Common myeloid progenitor, CD34-positive (primary cell): Measurements from ENCODE around the gene HOXA6.
A peak's percentile ranks its signal among the peaks of the same experiment; 100 is the strongest.

ENCODE experiments used
- CTCF ChIA-PET: fragments of 350-600 bp; sonication (Branson Sonifier 250); formaldehyde crosslinking; loops from one replicate; lab custom pipeline; 2021; ENCODE audit warnings: antibody characterized with exemption; lab: Charles Lee
- POLR2A ChIA-PET: fragments of 350-600 bp; sonication (Branson Sonifier 250); formaldehyde crosslinking; loops from one replicate; lab custom pipeline; 2021; ENCODE audit warnings: antibody characterized with exemption; lab: Charles Lee
- DNase-seq, 3 donors: peaks; one replicate each; pipeline versions ENCODE4 v3.0.0 to v3.0.0-alpha.2; 2013
- H3K27ac ChIP-seq, 2 experiments: 1 replicate in 1 of 2; 2 replicates in 1 of 2; pipeline ENCODE4 v1.7.0; 2013; ENCODE audit warnings: inconsistent platforms in 2 of 2, low read length in 2 of 2, mild to moderate bottlenecking in 2 of 2, low read depth in 1 of 2, moderate library complexity in 1 of 2; ENCODE audit not compliant: severe bottlenecking in 2 of 2, insufficient read depth in 1 of 2, poor library complexity in 1 of 2
- H3K27me3 ChIP-seq, 5 experiments: replicated peaks in 2 of 5; 1 replicate in 3 of 5; 2 replicates in 2 of 5; pipeline versions ENCODE4 v1.6.1 to v1.7.0; 2013; ENCODE audit warnings: low read length in 4 of 5, mild to moderate bottlenecking in 2 of 5, moderate library complexity in 2 of 5, inconsistent platforms in 1 of 5; ENCODE audit not compliant: insufficient read depth in 5 of 5, control insufficient read depth in 4 of 5
- H3K36me3 ChIP-seq, 4 experiments: 1 replicate in 2 of 4; 2 replicates in 2 of 4; pipeline versions ENCODE4 v1.6.1 to v1.7.0; 2013; ENCODE audit warnings: low read length in 3 of 4, control low read depth in 1 of 4, mild to moderate bottlenecking in 1 of 4; ENCODE audit not compliant: control insufficient read depth in 4 of 4, insufficient read depth in 4 of 4
- H3K4me1 ChIP-seq, 4 experiments: 1 replicate in 3 of 4; 2 replicates in 1 of 4; pipeline versions ENCODE4 v1.6.1 to v1.7.1; 2013; ENCODE audit warnings: low read length in 3 of 4, mild to moderate bottlenecking in 3 of 4, control low read depth in 1 of 4, inconsistent platforms in 1 of 4, moderate library complexity in 1 of 4; ENCODE audit not compliant: control insufficient read depth in 4 of 4, insufficient read depth in 4 of 4; ENCODE audit errors: control extremely low read depth in 1 of 4
- H3K4me3 ChIP-seq, 7 experiments: 1 replicate in 4 of 7; 2 replicates in 3 of 7; pipeline versions ENCODE4 v1.5.1 to v1.7.0; 2013; ENCODE audit warnings: mild to moderate bottlenecking in 7 of 7, low read length in 6 of 7, moderate library complexity in 6 of 7, inconsistent platforms in 2 of 7, low read depth in 2 of 7, control low read depth in 1 of 7; ENCODE audit not compliant: insufficient read depth in 4 of 7, control insufficient read depth in 1 of 7; ENCODE audit errors: extremely low read depth in 1 of 7
- H3K9me3 ChIP-seq, 5 experiments: 1 replicate in 4 of 5; 2 replicates in 1 of 5; pipeline versions ENCODE4 v1.6.1 to v1.7.1; 2013; ENCODE audit warnings: low read length in 4 of 5, mild to moderate bottlenecking in 2 of 5, inconsistent platforms in 1 of 5, low read depth in 1 of 5, moderate library complexity in 1 of 5; ENCODE audit not compliant: control insufficient read depth in 4 of 5, insufficient read depth in 2 of 5; ENCODE audit errors: control extremely low read depth in 1 of 5
- WGBS: methylation state at CpG from one replicate; pipeline ENCODE4 v1.1.5; 2013; ENCODE audit not compliant: insufficient coverage; 5-methylcytosine and 5-hydroxymethylcytosine counted together

Gene HOXA6

DNA sequence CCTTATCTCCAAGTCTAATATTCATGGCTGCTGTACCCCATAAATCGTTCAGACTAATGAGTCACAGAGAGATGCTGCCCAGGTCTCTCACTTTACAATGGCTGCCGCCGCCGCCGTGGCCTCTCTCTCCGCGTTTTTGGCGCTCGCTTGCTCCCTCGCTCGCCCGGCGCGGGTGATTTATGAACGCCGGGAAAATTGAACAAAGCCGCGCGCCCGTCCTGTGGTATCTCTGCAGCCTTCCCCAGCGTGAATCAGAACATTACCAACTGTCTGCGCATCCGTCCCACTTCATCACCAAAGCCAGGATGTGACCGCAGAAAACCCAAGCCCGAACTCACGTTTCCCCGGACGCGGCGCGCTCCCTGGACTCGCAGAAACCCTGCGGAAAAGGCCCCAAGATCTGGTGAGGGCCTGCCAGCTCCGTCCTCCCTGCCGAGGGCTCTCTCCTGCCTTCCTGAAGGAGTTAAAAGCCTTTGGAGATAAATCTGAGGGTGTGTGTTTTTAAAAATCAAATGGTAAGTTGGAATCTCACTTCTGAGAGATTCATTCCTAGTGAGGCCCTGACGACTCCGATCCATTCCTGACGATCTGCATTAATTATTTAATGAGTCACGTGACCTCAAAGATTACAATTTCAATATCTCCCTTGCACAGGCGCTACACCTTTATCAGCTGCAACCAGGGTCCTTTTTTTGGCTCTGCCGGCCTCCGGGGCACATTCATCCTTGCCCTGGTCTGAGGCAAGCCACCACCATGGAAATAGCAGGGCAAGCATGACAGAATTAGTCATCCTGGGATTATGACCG is 23.3 kb downstream of the HOXA6 start:
- Histone ChIP-seq H3K4me1 (peaks cover 0 to 5% (median 0%) of the 10 kb centered on the region in 4 experiments), H3K27me3 (no peaks in the 10 kb centered on the region), H3K9me3 (no peaks in the 10 kb centered on the region), H3K27ac (no peak overlapping the region), H3K4me3 (no peak overlapping the region), H3K36me3 (peaks cover 8 to 94% (median 66%) of the 10 kb centered on the region in 4 experiments)
- WGBS, result 94% methylated on average over 36 of the region's 43 CpGs
- CTCF ChIA-PET, result no interaction called here
- DNase-seq, result no peak
- POLR2A ChIA-PET, result no interaction called here

GRCh38 chr7:27123477-27124053 is 24.0 kb downstream of the HOXA6 start:
- H3K4me1 ChIP-seq, result peaks cover 0 to 5% (median 0%) of the 10 kb centered on the region in 4 experiments
- no peak for DNase-seq
- CTCF ChIA-PET, result no interaction called here
- H3K27me3 ChIP-seq, result no peaks in the 10 kb centered on the region
- peaks cover 8 to 94% (median 66%) of the 10 kb centered on the region in 4 experiments for H3K36me3 ChIP-seq
- no peak overlapping the region for H3K27ac ChIP-seq
- no peaks in the 10 kb centered on the region for H3K9me3 ChIP-seq
- H3K4me3 ChIP-seq, result no peak overlapping the region
- WGBS, result 98% methylated on average over 15 of the region's 26 CpGs
- POLR2A ChIA-PET, result no interaction called here

DNA sequence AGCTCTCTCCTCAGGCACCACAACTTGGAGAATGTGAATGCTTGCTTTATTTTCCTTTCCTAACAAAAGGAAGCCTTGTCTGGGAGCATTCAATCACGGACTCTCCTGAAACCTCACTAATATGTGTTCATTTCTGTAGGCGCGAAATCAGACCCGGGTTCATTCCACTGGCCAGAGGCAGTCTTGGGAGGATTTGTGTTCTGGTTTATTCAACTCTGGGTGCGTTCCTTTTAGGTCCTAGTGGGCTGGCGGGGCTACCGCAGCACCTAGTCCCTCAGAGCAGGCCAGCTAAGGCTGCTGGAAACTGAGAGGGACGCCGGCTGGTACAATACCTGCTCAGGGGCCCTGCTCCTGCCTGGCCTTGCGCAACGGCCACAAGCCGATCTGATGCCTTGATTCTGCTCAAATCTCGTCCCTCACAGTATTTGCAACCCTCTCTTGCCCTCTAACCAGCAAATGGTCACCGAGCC is 24.5 kb downstream of the HOXA6 start:
- ChIA-PET POLR2A (interaction anchor here (0.6 kb wide), 1 partner anchor 11 kb away, joined by 4 read pairs; no protein-coding TSS in a partner anchor), CTCF (no interaction called here)
- Histone ChIP-seq H3K27ac (no peak overlapping the region), H3K36me3 (peaks cover 6 to 93% (median 67%) of the 10 kb centered on the region in 4 experiments), H3K4me1 (peaks cover 0 to 5% (median 0%) of the 10 kb centered on the region in 4 experiments), H3K4me3 (no peak overlapping the region), H3K9me3 (no peaks in the 10 kb centered on the region), H3K27me3 (no peaks in the 10 kb centered on the region)
- WGBS, result 91% methylated on average over 14 of the region's 14 CpGs
- DNase-seq, result no peak

DNA sequence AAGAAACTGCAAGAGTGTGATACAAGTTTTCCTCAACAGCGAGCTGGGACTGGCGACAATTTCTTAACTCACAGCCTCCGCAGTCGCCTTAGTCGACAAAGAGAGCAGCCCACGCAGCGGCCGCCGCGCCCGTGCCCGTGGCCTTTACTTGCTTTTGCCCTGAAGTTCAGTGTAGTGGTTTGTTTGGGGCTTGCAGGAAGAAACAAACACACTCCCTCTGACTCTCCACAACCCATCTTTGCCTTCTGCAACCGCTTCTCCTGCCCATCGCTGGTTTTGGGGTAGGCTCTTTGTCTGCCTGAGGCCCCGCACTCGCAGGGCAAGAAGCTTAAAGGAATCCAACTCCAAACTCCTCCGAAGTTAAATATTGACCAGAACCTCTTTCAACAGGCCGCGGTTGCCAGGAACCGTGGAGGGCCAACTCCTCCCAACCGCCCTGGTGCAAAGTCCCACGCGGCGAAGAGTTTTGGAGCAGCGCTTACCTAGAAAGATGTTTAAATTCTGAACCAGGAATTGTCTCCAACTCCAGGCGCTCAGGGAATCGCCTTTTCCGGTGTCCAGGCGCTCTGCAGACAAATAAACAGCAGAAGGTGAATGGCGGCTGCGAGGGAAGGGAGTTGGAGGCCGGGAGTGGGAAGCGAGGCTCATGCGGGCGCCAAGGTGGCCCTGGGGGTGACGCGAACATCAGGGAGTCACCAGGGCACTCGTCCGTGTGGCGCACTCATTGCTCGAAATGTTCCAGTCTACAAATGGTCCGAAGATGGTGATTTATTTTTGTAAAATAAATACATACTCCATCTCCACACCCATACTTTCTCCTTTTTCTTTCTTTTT is 25.3 kb downstream of the HOXA6 start:
- 95% methylated on average over 25 of the region's 42 CpGs for WGBS
- Histone ChIP-seq H3K9me3 (no peaks in the 10 kb centered on the region), H3K4me3 (no peak overlapping the region), H3K27me3 (no peaks in the 10 kb centered on the region), H3K36me3 (peaks cover 6 to 95% (median 74%) of the 10 kb centered on the region in 4 experiments), H3K27ac (no peak overlapping the region), H3K4me1 (peaks cover 0 to 5% (median 0%) of the 10 kb centered on the region in 4 experiments)
- no peak for DNase-seq
- CTCF ChIA-PET, result no interaction called here
- POLR2A ChIA-PET, result interaction anchor here (0.6 kb wide), 1 partner anchor 12 kb away, joined by 4 read pairs; no protein-coding TSS in a partner anchor

DNA sequence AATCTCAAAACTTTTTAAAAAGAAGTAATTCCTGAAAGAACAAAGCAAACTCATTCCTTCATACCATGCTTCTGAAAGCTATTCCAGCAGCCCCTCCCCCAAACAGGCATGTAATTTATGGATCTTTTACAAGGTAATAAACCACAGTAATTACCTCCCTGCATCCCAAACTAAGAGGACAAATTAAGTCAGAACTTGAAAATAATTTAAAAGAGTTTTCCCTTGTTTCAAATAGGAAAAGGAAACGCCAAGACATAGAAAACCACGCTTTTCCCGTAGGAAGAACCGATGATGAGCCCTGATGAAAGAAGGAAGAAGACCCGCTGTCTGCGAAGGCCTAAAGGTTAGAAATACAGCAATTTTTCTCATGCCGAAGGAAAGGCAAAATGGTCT is 25.9 kb downstream of the HOXA6 start:
- Histone ChIP-seq H3K4me1 (peaks cover 0 to 5% (median 0%) of the 10 kb centered on the region in 4 experiments), H3K27me3 (no peaks in the 10 kb centered on the region), H3K4me3 (no peak overlapping the region), H3K9me3 (no peaks in the 10 kb centered on the region), H3K36me3 (peaks cover 6 to 94% (median 75%) of the 10 kb centered on the region in 4 experiments), H3K27ac (no peak overlapping the region)
- no peak for DNase-seq
- POLR2A ChIA-PET, result no interaction called here
- WGBS, result 97% methylated on average over 7 of the region's 7 CpGs
- CTCF ChIA-PET, result no interaction called here

- DNase-seq, result no peak
- Histone ChIP-seq H3K27me3 (no peaks in the 10 kb centered on the region), H3K4me1 (peaks cover 0 to 5% (median 0%) of the 10 kb centered on the region in 4 experiments), H3K9me3 (no peaks in the 10 kb centered on the region), H3K36me3 (peaks cover 10 to 91% (median 70%) of the 10 kb centered on the region in 4 experiments), H3K4me3 (no peak overlapping the region), H3K27ac (peak overlapping the region in 1 of 2 experiments; percentile 19)
- WGBS, result 80% methylated on average over 1 of the region's 1 CpG
- CTCF ChIA-PET, result interaction anchor here (1.1 to 3.3 kb wide), 5 partner anchors 9 to 29 kb away, joined by 3 to 10 read pairs (median 4); partner anchors contain the start of genes HOXA4 and HOXA6
- POLR2A ChIA-PET, result no interaction called here
Observed at GRCh38 chr7:27119412-27119911, 28.1 kb downstream of the HOXA6 start.
